Activated effector memory CD4-positive, alpha-beta T cell treated with Interleukin-2 at 50 U/mL for 16 hours (primary cell): ENCODE results near the gene WDR11.
"Not testable (repeated sequence)": the region's sequence is repeated elsewhere in the genome, so short reads cannot be mapped to it uniquely, and the experiment has no call there.

Experiments
- DNase-seq: peaks from one replicate; pipeline ENCODE4 v3.0.0-alpha.2; 2020

WDR11 gene

GRCh38 chr10:120841522-120842189 is 9.5 kb upstream of the WDR11 start:
- no peak for DNase-seq

GRCh38 chr10:120854388-120854787 is 3.2 kb downstream of the WDR11 start:
- DNase-seq, result no peak

GRCh38 chr10:120861178-120861855 is 10.2 kb downstream of the WDR11 start:
- DNase-seq, result no peak

- no peak for DNase-seq
Measured at GRCh38 chr10:120873741-120874140, 22.6 kb downstream of the WDR11 start.

DNA sequence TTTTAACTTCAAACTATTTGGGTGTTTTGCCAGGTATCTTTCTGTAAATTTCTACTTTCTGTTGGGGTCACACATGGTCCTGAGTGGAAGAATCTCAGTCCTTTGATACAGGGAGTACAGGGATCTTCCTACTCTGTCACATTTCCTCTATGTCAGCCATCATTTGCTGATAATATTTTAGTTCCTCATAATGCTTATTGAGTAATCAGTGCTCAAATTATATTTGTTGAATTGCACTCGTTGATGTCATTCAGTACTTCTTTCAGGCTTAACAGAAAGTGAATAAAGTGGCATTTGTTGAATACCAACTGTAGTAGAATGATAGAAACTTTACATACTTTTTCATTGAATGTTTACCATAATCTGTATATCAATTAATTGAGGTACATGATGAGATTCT is 31.9 kb downstream of the WDR11 start:
- no peak for DNase-seq

GRCh38 chr10:120887482-120887881 is 36.3 kb downstream of the WDR11 start:
- no peak for DNase-seq

DNA sequence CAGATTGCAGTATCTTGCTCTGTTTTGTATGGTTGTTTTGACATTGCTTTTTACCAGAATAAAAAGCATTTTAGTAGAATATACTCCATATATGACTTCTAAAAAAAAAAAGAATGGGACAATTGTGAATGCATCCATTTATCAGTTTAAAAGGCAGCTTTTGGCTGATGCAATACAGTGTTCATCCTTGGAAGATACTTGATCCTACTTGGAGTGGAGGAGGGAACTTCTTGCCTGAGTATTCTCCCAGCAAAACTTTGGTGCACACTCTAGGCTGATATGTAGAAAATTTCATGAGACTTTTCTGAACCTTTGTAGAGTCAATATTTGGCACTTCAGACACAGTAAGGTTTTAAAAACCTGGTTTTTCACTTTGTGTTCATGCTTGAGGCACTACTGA is 40.2 kb downstream of the WDR11 start:
- no peak for DNase-seq

GRCh38 chr10:120894556-120894955 is 43.4 kb downstream of the WDR11 start:
- DNase-seq, result no peak

GRCh38 chr10:120897343-120897742 is 46.2 kb downstream of the WDR11 start:
- no peak for DNase-seq

- DNase-seq, result no peak
Measured at GRCh38 chr10:120905268-120905667, 54.1 kb downstream of the WDR11 start.

GRCh38 chr10:120917521-120918250 is 66.5 kb downstream of the WDR11 start:
- DNase-seq, result no peak

GRCh38 chr10:120923886-120924285 is 72.7 kb downstream of the WDR11 start:
- not testable (repeated sequence) for DNase-seq

GRCh38 chr10:120926611-120927010 is 75.4 kb downstream of the WDR11 start:
- DNase-seq, result no peak

- no peak for DNase-seq
Measured at GRCh38 chr10:120927352-120927751, 76.2 kb downstream of the WDR11 start.

GRCh38 chr10:120929166-120929565 is 78.0 kb downstream of the WDR11 start:
- DNase-seq, result no peak

GRCh38 chr10:120931423-120931822 is 80.3 kb downstream of the WDR11 start:
- no peak for DNase-seq

DNA sequence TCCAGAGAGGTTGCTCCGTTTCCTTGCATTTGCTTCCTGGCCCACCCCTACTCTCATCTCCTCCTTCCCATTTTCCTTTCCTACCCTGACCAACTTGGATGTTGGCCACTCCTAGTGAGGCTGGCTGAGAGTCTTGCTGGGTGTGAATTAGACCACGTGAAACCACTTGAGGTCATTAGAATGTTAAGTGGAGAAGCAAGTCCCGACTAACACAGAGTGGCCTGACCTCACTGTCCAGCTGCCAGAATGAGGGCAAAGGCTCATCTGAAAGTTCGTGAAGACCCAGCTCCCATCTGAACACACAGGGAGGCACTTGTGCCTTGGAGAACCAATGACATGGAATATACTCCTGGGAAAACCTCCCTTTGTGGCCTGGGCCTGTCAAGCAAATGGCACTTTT is 80.8 kb downstream of the WDR11 start:
- no peak for DNase-seq

DNA sequence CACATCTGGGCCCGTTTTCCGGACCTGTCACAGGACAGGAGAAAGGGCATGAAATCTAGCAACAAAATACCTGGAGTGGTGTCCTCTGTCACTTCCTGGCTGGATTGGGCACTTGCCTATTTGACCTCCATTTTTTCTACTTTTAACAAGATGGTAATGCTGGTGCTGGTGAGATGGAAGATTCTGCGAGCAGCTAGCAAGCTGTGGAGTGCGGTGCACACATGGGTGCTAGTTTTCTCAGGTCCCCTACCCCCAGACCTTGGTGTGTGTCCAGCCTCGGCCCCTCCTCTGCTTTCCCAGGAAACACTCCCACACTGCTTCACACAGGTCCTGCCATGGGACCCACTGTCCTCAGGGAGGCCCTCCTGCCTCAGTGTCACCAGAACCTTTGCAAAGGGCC is 87.7 kb downstream of the WDR11 start:
- DNase-seq, result no peak

DNA sequence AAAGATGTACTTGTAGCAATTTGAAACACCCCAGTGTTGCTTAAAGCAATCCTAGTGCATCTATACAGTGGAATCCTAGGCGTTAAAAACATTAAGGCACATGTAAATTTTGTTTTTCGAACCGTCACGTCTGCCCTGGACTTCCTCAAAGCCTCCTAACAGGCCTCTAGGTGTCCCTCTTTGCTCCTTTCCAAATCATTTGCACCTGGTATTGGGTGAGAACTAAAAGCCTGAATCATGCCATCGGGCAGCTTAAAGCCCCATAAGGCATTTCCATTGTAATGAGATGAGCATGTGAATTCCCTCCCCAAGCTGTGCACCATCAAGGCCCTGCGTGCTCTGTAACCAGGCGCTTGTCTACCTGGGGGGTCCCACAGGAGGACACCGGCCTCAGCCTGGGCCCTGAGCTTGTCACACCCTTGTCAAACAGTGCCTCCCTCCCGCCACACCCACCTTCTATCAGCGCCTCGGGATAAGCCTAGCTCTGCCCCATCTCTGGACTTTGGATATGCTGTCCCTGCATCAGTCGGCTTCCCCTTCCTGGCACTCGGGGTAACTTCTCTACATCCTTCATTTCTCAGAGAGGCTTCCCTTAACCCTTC is 89.2 kb downstream of the WDR11 start:
- no peak for DNase-seq

DNA sequence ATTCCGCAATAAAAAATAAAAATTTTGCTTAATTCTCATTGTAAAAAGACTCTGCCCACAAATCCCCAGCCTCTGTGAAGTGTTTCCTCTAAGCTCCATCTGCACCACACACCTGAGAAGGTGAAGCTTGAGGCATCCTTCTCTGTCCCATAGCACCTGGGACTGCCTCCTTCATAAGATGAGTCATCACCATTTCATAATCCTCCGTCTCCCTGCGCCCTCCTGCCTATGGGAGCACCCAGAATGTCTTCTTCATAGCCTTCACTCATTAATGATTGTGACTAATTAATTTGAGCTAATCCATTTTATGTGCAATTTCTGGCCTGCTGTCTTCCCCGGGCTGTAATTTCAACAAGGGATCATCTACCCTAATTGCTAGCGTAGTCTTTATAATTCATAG is 90.3 kb downstream of the WDR11 start:
- no peak for DNase-seq

DNA sequence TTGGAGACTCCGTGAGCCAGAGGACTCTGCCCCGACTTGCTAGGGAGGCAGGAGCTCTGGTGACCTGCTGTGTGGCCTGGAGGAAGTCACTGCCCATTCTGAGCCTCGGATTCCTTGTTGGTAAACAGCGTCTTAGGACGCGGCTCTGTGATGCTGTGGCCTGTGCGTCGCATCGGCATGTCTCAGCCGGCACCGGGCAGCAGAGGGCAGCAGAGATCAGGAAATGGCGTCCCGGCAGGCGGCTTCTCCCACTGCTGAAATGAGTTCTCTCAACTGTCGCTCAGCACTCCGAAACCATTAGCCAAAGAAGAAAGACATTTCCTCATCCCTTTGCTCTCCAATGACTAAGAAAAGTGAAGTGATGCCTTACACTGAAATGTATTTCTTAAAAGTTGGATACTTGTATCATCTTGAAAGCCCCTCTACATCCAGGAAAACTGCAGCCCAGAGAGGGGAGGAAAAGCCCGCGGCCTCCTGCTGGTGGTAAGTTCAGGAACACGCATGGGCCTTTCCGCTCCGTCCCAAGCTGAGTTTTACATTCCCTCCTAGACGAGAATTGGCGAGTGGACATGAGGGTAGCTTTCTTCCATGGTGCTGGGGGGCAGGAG is 91.7 kb downstream of the WDR11 start:
- peak; percentile 47 for DNase-seq

- DNase-seq, result no peak
Measured at GRCh38 chr10:120943542-120943941, 92.4 kb downstream of the WDR11 start.

GRCh38 chr10:120944586-120945125 is 93.5 kb downstream of the WDR11 start:
- no peak for DNase-seq
